HG03354 (cell line): ENCODE data around the gene JAK1.

Source experiments
- ATAC-seq: cut with Tn5 transposase; IDR thresholded peaks from one replicate; pipeline ENCODE4 v1.9.1; 2021; ENCODE audit warnings: mild to moderate bottlenecking; ENCODE audit not compliant: unreplicated experiment, poor library complexity, severe bottlenecking

The JAK1 gene

GRCh38 chr1:64848136-64848535 lies 118.2 kb downstream of the JAK1 start:
- ATAC-seq, result no peak

GRCh38 chr1:64847666-64848065 lies 118.7 kb downstream of the JAK1 start:
- no peak for ATAC-seq

- no peak for ATAC-seq
These were observed 119.5 kb downstream of the JAK1 start for GRCh38 chr1:64846573-64847430.

GRCh38 chr1:64845831-64846425 lies 120.4 kb downstream of the JAK1 start:
- ATAC-seq, result no peak

- ATAC-seq, result no peak
These were observed 121.7 kb downstream of the JAK1 start for GRCh38 chr1:64844609-64845008.

DNA sequence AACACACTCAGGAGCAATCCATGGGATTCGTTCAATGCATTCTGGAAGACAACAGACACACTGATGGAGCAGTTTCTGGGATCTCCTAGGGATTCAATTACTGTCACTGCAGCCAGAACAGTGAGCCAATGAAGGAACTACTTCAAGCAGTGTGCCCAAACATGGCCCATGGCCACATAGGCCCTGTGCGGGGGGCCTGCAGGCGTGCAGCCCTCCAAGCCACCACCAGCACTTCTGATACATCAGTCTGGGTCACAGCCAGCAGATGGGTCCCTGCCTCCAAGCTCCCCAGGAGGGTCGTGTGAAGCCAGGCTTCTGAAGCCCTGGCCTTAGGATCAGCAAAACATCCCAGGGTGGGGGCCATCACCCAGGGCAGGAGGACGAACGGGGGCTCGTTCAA lies 122.2 kb downstream of the JAK1 start:
- no peak for ATAC-seq

- no peak for ATAC-seq
These were observed 122.7 kb downstream of the JAK1 start for GRCh38 chr1:64843675-64844074.

DNA sequence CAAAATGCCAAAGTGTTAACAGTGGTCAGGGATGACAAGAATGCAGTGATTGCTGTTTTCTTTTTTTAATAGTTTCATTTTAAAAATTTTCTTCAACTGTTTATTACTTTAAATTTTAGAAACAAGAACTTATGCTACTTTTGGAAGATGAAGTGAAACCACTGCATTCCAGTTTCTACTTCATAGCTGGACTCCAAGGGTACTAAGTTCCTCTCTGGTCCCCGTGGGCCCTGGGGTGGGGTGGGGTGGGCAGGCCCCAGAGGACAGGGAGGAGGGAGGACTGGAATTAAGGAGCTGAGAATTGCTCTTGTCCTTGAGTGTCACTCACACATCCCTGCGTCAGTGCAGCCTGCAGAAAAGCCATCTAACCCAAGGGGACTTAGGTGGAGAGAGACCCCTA lies 124.1 kb downstream of the JAK1 start:
- ATAC-seq, result no peak

GRCh38 chr1:64841330-64842065 lies 124.9 kb downstream of the JAK1 start:
- ATAC-seq, result no peak

DNA sequence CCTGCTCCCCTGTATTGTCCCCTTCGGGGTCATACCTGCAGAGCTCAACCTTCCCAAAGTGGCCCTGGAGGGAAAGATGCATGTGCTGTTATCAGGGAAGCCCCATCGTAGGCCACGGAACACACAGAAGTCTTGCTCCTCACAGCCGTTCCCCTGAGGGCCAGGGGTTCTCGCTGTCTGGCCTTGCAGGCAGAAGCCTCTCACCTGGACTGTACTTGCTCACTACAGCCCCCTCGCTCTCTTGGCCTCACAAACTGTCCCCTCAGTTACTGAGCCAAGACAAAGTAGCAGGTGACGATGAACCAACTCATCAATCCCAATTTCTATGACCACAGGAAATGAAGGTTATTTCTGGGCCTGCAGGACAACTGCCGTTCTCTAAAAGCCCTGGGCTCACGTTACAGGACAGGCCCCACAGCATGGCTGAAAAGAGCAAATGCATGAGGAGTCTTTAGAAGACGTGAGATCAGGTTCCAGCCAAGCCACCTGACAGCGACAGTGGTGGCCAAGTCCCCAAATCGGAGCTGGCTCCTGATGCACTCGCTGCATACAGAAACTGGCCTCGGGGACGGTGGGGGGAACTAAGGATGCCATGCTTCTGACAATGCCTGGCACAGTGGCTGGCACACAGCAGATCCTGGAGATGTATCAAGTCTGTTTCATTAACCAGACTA lies 126.5 kb downstream of the JAK1 start:
- ATAC-seq, result no peak

- ATAC-seq, result no peak
These were observed 127.1 kb downstream of the JAK1 start for GRCh38 chr1:64839261-64839660.

DNA sequence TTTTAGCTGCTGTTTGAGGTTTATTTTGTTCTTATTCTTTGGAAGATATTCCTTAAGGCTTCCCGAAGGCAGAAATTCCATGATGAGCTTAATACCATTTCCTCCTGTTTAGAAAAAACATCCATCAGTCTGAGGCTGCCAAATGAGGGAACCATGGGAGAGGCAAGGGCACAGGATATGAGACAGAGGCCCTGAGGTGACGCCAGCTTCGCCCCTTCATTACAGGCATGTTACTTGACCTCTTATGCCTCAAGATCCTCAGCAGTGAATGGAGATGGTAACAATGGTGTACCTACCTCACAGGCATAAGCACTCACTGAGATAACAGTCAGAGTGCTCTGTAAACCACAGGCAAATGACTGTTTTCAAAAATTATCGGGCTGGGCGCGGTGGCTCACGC lies 127.9 kb downstream of the JAK1 start:
- no peak for ATAC-seq

GRCh38 chr1:64836802-64837201 lies 129.5 kb downstream of the JAK1 start:
- ATAC-seq, result no peak

GRCh38 chr1:64834734-64835133 lies 131.6 kb downstream of the JAK1 start:
- ATAC-seq, result no peak

DNA sequence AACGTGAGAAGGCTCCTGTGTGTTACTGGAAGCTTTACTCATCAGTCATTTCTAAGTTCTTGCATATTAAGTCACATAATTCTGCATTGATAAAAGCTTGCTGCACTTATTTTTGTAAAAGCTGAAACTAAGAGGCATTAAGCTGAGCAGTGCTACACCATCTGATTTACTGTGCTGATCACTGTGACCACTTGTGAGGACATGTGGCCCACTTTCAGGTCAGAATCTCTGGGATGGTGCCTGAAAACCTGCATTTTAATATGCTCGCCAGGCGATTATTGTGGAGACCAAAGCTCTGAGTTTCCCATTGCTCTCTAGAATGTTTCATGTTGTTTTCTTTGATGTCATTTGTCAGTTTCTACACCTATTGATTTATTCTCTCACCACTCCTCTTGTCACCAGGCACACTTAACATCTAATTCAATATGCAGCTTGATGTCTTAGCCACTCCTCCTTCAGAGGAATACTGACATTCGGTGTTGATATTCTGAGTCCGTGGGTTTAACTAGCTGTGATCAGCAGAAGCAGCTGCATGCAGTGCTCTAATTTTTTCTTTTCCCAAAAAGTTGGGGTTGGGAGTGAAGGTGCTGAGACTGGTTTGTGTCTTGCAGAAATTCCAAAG lies 136.2 kb downstream of the JAK1 start:
- no peak for ATAC-seq

DNA sequence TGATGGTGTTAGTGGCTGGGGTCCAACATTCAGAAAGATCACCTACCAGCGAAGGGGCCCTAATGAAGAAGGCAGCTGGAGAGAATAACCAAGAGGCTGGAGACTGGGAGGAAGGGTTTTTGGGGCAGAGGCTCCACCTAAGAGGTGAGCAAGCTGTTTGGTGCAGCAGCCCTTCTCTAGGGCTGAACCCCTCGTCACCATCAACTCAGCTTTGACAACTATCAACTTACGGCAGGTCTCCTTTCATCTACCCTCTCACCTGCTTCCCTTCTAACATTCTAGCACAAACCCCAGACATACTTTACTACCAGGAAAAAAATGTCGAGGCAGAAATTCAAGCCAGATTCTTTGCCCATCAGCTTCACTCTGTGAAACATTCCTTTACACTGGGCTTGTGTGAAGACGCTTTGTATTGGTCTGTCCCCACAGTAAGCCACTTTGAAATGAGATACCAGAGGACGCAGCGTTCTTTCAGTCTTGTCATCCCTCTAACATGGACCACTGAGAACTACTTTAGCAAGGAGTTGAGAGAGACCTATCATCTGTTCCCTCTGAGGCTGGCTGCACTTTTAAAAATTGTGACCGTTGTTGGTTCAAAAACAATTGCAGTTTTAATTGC lies 136.8 kb downstream of the JAK1 start:
- ATAC-seq, result no peak

- ATAC-seq, result no peak
These were observed 137.5 kb downstream of the JAK1 start for GRCh38 chr1:64828829-64829228.

DNA sequence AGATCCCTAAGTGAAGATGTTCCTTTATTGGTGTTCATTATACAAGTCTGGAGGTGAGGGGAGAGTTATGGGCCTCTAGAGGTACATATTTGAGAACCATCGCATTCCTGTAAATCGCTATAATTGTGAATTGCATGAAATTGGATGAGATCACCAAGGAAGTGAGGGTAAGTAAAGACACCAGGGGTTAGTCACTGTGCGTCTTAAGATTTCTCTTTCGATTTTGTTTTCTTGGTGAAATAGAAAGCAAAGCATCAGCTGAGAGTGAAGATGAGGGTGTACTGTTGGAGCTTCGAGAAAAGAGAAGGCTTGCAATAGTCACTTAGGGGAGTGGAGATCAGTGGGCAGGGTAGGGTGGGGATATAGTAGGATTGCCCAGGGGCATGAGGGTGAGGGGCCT lies 139.4 kb downstream of the JAK1 start:
- peak; percentile 51 for ATAC-seq

DNA sequence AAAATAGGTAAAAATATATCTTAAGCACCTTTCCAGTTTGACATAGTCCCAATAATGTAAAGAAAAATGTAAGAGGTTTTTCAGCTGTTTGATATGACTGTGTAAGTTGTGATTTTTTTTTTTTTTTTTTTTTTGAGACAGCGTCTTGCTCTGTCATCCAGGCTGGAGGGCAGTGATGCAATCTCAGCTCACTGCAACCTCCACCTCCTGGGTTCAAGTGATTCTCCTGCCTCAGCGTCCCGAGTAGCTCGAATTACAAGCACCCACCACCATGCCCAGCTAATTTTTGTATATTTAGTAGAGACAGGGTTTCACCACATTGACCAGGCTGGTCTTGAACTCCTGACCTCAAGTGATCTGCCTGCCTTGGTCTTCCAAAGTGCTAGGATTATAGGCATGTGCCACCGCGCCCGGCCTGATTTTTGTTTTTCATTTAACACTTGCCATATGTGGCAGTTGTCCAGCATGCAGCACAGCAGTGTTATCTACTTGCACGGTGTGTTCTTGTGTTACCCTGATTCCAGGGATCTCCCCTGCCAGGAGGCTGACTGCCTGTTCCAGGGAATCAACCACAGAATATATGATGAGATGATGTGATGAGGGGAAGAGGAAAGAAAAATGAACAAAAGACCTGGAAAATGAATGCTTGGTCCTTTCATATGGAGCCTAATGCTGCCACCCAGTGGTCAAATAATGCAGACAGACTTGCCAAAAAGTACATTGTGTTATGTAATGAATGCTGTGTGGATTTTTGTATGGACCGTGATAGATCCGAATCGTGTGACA lies 142.5 kb downstream of the JAK1 start:
- peak; percentile 74 for ATAC-seq
